ENCODE results near the gene ANTXR2. TPM values are rescaled to one million over a fixed set of nuclear protein-coding genes. Genes with fewer than 3 reads are reported as not detected.
A peak's percentile ranks its signal among the peaks of the same experiment; 100 is the strongest.

Gene ANTXR2
- total and polyA plus RNA-seq, 9 of the 15 experiments (the other 6 are each of a cell fraction or from before 2014, with no cell fraction given): 10.1 to 83.8 (median 60.3) TPM

DNA sequence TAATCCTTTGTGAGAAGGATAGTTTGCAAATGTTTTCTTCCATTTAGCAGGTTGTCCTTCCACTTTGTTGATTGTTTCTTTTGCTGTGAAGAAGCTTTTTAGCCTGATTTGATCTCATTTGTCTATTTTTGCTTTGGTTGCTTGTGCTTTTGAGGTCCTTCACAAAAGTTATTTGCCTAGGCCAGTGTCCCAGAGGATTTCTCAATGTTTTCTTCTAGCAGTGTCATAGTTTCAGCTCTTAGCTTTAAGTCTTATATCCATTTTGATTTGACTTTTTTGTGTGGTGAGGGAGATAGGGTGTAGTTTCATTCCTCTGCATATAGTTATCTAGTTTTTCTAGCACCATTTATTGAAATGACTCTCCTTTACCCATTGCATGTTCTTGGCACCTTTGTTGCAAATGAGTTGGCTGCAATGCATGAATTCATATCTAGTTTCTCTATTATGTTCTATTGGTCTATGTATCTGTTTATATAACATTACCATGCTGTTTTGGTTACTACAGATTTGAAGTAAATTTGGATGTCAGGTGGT is 41.8 kb upstream of the ANTXR2 start:
- intact Hi-C loops (cut with micrococcal nuclease): no loop called here
- no peak overlapping the region for H3K4me3 ChIP-seq
- no peaks in the 10 kb centered on the region for H3K36me3 ChIP-seq (ENCODE audit: control insufficient read depth, insufficient read depth, low read length)
- H3K79me2 ChIP-seq (ENCODE audit: control insufficient read depth, insufficient read depth, low read length): peaks cover 3% of the 10 kb centered on the region; the same call in 1 of the 3 replicates
- FAIRE-seq: no peak
- DNase-seq (ENCODE audit: extremely low read depth in 1 of 4, low spot score in 3 of 4): no peak
- ATAC-seq: no peak
- CTCF ChIA-PET (ENCODE audit: low intra/inter-chr PET ratio): no interaction called here
- H4K20me1 ChIP-seq (replicated peaks; ENCODE audit: control insufficient read depth, insufficient read depth, low read length): no peaks in the 10 kb centered on the region
- POLR2A ChIA-PET: interaction anchor here (1.6 kb wide), 1 partner anchor 13 kb away, joined by 4 read pairs; no protein-coding TSS in a partner anchor
- no peak overlapping the region for H3K9ac ChIP-seq (ENCODE audit: insufficient read depth in 1 of 2, low read depth in 2 of 2, low read length in 2 of 2)
- no peaks in the 10 kb centered on the region for H3K9me3 ChIP-seq (replicated peaks; ENCODE audit: control insufficient read depth, insufficient read depth, low read depth, low read length)
- in situ Hi-C loops (cut with MboI): no loop called here
- BruUV-seq (replicated peaks): no TSS peak
- H3K9me1 ChIP-seq (ENCODE audit: control insufficient read depth, insufficient read depth, low read length): no peaks in the 10 kb centered on the region
- H3K27me3 ChIP-seq (ENCODE audit: control insufficient read depth in 2 of 2, insufficient read depth in 2 of 2, low read length in 2 of 2): no peaks in the 10 kb centered on the region
- H2AFZ ChIP-seq (ENCODE audit: low read depth, low read length): peak overlapping the region; percentile 54; the same call in 1 of the 2 replicates
- no peak overlapping the region for H3K4me2 ChIP-seq (ENCODE audit: insufficient read depth, low read length)
- no peak overlapping the region for H3K27ac ChIP-seq (ENCODE audit: extremely low read depth, low read depth, low read length)
- no peak for TF ChIP-seq ZKSCAN8 (CRISPR knock-in tag; IDR thresholded peaks at IDR 0.05)
- no peak for TF ChIP-seq TAF1 (IDR thresholded peaks at IDR 0.05; ENCODE audit: control insufficient read depth, extremely low read depth, insufficient read depth, low read length, severe bottlenecking)
- TF ChIP-seq ZNF586 (CRISPR knock-in tag; conservative IDR thresholded peaks at IDR 0.05): no peak
- no peak for TF ChIP-seq SAP30 (IDR thresholded peaks at IDR 0.05; ENCODE audit: borderline replicate concordance, insufficient read depth, low read depth, low read length, poor library complexity, severe bottlenecking)
- no peak for TF ChIP-seq GABPB2 (CRISPR knock-in tag; conservative IDR thresholded peaks at IDR 0.05)
- TF ChIP-seq, protein P1, sequence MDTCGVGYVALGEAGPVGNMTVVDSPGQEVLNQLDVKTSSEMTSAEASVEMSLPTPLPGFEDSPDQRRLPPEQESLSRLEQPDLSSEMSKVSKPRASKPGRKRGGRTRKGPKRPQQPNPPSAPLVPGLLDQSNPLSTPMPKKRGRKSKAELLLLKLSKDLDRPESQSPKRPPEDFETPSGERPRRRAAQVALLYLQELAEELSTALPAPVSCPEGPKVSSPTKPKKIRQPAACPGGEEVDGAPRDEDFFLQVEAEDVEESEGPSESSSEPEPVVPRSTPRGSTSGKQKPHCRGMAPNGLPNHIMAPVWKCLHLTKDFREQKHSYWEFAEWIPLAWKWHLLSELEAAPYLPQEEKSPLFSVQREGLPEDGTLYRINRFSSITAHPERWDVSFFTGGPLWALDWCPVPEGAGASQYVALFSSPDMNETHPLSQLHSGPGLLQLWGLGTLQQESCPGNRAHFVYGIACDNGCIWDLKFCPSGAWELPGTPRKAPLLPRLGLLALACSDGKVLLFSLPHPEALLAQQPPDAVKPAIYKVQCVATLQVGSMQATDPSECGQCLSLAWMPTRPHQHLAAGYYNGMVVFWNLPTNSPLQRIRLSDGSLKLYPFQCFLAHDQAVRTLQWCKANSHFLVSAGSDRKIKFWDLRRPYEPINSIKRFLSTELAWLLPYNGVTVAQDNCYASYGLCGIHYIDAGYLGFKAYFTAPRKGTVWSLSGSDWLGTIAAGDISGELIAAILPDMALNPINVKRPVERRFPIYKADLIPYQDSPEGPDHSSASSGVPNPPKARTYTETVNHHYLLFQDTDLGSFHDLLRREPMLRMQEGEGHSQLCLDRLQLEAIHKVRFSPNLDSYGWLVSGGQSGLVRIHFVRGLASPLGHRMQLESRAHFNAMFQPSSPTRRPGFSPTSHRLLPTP (IDR thresholded peaks at IDR 0.05; ENCODE audit: borderline replicate concordance, extremely low read depth, insufficient read length): no peak
- TF ChIP-seq, protein P2, sequence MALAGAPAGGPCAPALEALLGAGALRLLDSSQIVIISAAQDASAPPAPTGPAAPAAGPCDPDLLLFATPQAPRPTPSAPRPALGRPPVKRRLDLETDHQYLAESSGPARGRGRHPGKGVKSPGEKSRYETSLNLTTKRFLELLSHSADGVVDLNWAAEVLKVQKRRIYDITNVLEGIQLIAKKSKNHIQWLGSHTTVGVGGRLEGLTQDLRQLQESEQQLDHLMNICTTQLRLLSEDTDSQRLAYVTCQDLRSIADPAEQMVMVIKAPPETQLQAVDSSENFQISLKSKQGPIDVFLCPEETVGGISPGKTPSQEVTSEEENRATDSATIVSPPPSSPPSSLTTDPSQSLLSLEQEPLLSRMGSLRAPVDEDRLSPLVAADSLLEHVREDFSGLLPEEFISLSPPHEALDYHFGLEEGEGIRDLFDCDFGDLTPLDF (CRISPR knock-in tag; IDR thresholded peaks at IDR 0.05): no peak
- no peak for TF ChIP-seq ZNF24 (IDR thresholded peaks at IDR 0.05)
- no peak for TF ChIP-seq NFRKB (IDR thresholded peaks at IDR 0.05; ENCODE audit: low read depth)
- no peak for TF ChIP-seq KDM2B (CRISPR knock-in tag; IDR thresholded peaks at IDR 0.05)
- TF ChIP-seq, protein P3, sequence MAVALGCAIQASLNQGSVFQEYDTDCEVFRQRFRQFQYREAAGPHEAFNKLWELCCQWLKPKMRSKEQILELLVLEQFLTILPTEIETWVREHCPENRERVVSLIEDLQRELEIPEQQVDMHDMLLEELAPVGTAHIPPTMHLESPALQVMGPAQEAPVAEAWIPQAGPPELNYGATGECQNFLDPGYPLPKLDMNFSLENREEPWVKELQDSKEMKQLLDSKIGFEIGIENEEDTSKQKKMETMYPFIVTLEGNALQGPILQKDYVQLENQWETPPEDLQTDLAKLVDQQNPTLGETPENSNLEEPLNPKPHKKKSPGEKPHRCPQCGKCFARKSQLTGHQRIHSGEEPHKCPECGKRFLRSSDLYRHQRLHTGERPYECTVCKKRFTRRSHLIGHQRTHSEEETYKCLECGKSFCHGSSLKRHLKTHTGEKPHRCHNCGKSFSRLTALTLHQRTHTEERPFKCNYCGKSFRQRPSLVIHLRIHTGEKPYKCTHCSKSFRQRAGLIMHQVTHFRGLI (CRISPR knock-in tag; IDR thresholded peaks at IDR 0.05): no peak
- TF ChIP-seq PTRF (tag; IDR thresholded peaks at IDR 0.05): no peak
- no peak for TF ChIP-seq SREBF1 (IDR thresholded peaks at IDR 0.05; ENCODE audit: borderline replicate concordance, low read depth, low read length)
- TF ChIP-seq, protein P4, sequence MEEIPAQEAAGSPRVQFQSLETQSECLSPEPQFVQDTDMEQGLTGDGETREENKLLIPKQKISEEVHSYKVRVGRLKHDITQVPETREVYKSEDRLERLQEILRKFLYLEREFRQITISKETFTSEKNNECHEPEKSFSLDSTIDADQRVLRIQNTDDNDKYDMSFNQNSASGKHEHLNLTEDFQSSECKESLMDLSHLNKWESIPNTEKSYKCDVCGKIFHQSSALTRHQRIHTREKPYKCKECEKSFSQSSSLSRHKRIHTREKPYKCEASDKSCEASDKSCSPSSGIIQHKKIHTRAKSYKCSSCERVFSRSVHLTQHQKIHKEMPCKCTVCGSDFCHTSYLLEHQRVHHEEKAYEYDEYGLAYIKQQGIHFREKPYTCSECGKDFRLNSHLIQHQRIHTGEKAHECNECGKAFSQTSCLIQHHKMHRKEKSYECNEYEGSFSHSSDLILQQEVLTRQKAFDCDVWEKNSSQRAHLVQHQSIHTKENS (CRISPR knock-in tag; IDR thresholded peaks at IDR 0.05): no peak
- no peak for TF ChIP-seq PRMT5 (CRISPR knock-in tag; IDR thresholded peaks at IDR 0.05)
- peaks cover 17 to 31% of the 10 kb centered on the region in 2 experiments for H3K4me1 ChIP-seq (replicated peaks in 1 of 2; ENCODE audit: control insufficient read depth in 2 of 2, insufficient read depth in 2 of 2, low read length in 2 of 2)

All from K562 (cell line).